NCI-H1092 (cell line): ENCODE results near the gene CIAO2B.

Experiments used
- DNase-seq: peaks from one replicate; lab custom pipeline; 2025; lab: John Stamatoyannopoulos, UW

The CIAO2B gene

GRCh38 chr16:66886321-66886720, 47.9 kb downstream of the CIAO2B start:
- DNase-seq = no peak

- DNase-seq = no peak
Observed at GRCh38 chr16:66885491-66885890, 48.7 kb downstream of the CIAO2B start.

- DNase-seq = no peak
Observed at GRCh38 chr16:66882702-66883101, 51.5 kb downstream of the CIAO2B start.
